PC-3 (cell line): ENCODE measurements around the gene SLC12A8. TPM values are rescaled to one million over a fixed set of nuclear protein-coding genes. Genes with fewer than 3 reads are reported as not detected.

ENCODE experiments used
- ATAC-seq: fragments of 200-7000 bp; cut with Tn5 transposase; 2 replicates; pipeline ENCODE4 v1.9.1; 2020; ENCODE audit warnings: mild to moderate bottlenecking, moderate library complexity
- BruUV-seq: library from RNA; stranded (reverse); fragments of 400-500 nt; replicated peaks from 2 replicates; lab custom pipeline; 2021; lab: Mats Ljungman, UMichigan
- CTCF ChIA-PET: fragments of 300-600 bp; sonication (Branson Sonifier 250); formaldehyde crosslinking; loops from one replicate; lab custom pipeline; 2022; ENCODE audit warnings: antibody characterized with exemption; lab: Charles Lee
- POLR2A ChIA-PET: fragments of 300-600 bp; sonication (Branson Sonifier 250); formaldehyde crosslinking; loops from one replicate; lab custom pipeline; 2022; ENCODE audit warnings: antibody characterized with exemption; ENCODE audit not compliant: unreplicated experiment; lab: Charles Lee
- DNase-seq: peaks from one replicate; pipeline ENCODE4 v3.0.0-alpha.2; 2015
- H2AFZ ChIP-seq: fragments of 300-600 bp; sonication (generic); 2 replicates; pipeline ENCODE4 v1.6.0; 2016; ENCODE audit warnings: antibody characterized with exemption, low read length
- H3F3A ChIP-seq: fragments of 300-600 bp; sonication (generic); one replicate; pipeline ENCODE4 v1.6.0; 2017; ENCODE audit warnings: antibody characterized with exemption, low read length, control low read depth, mild to moderate bottlenecking; ENCODE audit not compliant: unreplicated experiment
- H3K27ac ChIP-seq: fragments of 300-600 bp; sonication (generic); 2 replicates; pipeline ENCODE4 v1.5.1; 2016; ENCODE audit warnings: mild to moderate bottlenecking, low read length
- H3K27me3 ChIP-seq: fragments of 300-600 bp; sonication (generic); 2 replicates; pipeline ENCODE4 v1.6.1; 2016; ENCODE audit warnings: low read length, mixed read lengths
- H3K36me3 ChIP-seq: fragments of 300-600 bp; sonication (generic); 2 replicates; pipeline ENCODE4 v1.6.1; 2016; ENCODE audit warnings: low read depth, mixed run types, low read length, mixed read lengths
- H3K4me1 ChIP-seq: fragments of 300-600 bp; sonication (generic); 2 replicates; pipeline ENCODE4 v1.5.1; 2016; ENCODE audit warnings: low read length; ENCODE audit not compliant: insufficient read depth
- H3K4me2 ChIP-seq: fragments of 300-600 bp; sonication (generic); 2 replicates; pipeline ENCODE4 v1.6.0; 2016; ENCODE audit warnings: low read length
- H3K4me3 ChIP-seq: fragments of 300-600 bp; sonication (generic); 2 replicates; pipeline ENCODE4 v1.5.1; 2016; ENCODE audit warnings: mild to moderate bottlenecking, low read length, mixed read lengths
- H3K79me2 ChIP-seq: fragments of 300-600 bp; sonication (generic); 2 replicates; pipeline ENCODE4 v1.6.1; 2017; ENCODE audit warnings: low read length, mixed read lengths
- H3K9ac ChIP-seq: fragments of 300-600 bp; sonication (generic); 2 replicates; pipeline ENCODE4 v1.6.0; 2016; ENCODE audit warnings: mild to moderate bottlenecking, low read length
- H3K9me2 ChIP-seq: fragments of 300-600 bp; sonication (generic); replicated peaks from 2 replicates; pipeline ENCODE4 v1.6.1; 2016; ENCODE audit warnings: mixed run types, low read length, mixed read lengths
- H3K9me3 ChIP-seq: fragments of 300-600 bp; sonication (generic); 2 replicates; pipeline ENCODE4 v1.6.1; 2016; ENCODE audit warnings: low read length, mixed read lengths
- H4K20me1 ChIP-seq: fragments of 300-600 bp; sonication (generic); 2 replicates; pipeline ENCODE4 v1.6.1; 2016; ENCODE audit warnings: low read length, mixed read lengths
- EZH2 ChIP-seq: fragments of 300-600 bp; sonication (generic); IDR thresholded peaks from one replicate; pipeline ENCODE4 v1.6.1; 2017; ENCODE audit warnings: antibody characterized with exemption, mild to moderate bottlenecking, low read length; ENCODE audit not compliant: unreplicated experiment
- EZH2phosphoT487 ChIP-seq: fragments of 300-600 bp; sonication (generic); IDR thresholded peaks from 2 replicates; pipeline ENCODE4 v1.6.1; 2018; ENCODE audit warnings: mild to moderate bottlenecking, antibody characterized with exemption, low read length, borderline replicate concordance
- intact Hi-C: fragments of 100-400 bp; cut with micrococcal nuclease; formaldehyde crosslinking; loops from 2 replicates; pipeline ENCODE4 v1.9.0; 2023
- total RNA-seq: library from RNA; depleted of rRNA; stranded (reverse); fragments of >200 nt; gene quantifications from 2 replicates; pipeline ENCODE4 v1.2.3, GENCODE V29; 2014
- TF ChIP-seq, protein P1 (sequence below): fragments of 300-600 bp; sonication (generic); conservative IDR thresholded peaks from 2 replicates; pipeline ENCODE4 v1.5.1; 2017; ENCODE audit warnings: antibody characterized with exemption, low read depth, mild to moderate bottlenecking, low read length

The SLC12A8 gene
- total RNA-seq, 1 experiment from 2014 or later = 11.0 TPM

GRCh38 chr3:125245521-125245920 lies 33.0 kb upstream of the SLC12A8 start:
- Histone ChIP-seq H3F3A (no peaks in the 10 kb centered on the region), H3K27ac (no peak overlapping the region), H3K36me3 (no peaks in the 10 kb centered on the region), H2AFZ (no peak overlapping the region), H3K9me2 (no peaks in the 10 kb centered on the region), H3K9ac (no peak overlapping the region), H3K4me2 (no peak overlapping the region), H3K79me2 (no peaks in the 10 kb centered on the region), H3K27me3 (no peaks in the 10 kb centered on the region), H3K4me3 (no peak overlapping the region), H4K20me1 (no peaks in the 10 kb centered on the region), H3K4me1 (no peaks in the 10 kb centered on the region), H3K9me3 (no peaks in the 10 kb centered on the region)
- DNase-seq (no peak), ATAC-seq (no peak)
- intact Hi-C loops = no loop called here
- CTCF ChIA-PET = no interaction called here
- POLR2A ChIA-PET = no interaction called here
- BruUV-seq = no TSS peak
- TF ChIP-seq, protein P1, sequence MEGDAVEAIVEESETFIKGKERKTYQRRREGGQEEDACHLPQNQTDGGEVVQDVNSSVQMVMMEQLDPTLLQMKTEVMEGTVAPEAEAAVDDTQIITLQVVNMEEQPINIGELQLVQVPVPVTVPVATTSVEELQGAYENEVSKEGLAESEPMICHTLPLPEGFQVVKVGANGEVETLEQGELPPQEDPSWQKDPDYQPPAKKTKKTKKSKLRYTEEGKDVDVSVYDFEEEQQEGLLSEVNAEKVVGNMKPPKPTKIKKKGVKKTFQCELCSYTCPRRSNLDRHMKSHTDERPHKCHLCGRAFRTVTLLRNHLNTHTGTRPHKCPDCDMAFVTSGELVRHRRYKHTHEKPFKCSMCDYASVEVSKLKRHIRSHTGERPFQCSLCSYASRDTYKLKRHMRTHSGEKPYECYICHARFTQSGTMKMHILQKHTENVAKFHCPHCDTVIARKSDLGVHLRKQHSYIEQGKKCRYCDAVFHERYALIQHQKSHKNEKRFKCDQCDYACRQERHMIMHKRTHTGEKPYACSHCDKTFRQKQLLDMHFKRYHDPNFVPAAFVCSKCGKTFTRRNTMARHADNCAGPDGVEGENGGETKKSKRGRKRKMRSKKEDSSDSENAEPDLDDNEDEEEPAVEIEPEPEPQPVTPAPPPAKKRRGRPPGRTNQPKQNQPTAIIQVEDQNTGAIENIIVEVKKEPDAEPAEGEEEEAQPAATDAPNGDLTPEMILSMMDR = no peak
- TF ChIP-seq EZH2 (no peak), EZH2phosphoT487 (no peak)

- ChIA-PET POLR2A (no interaction called here), CTCF (interaction anchor here (0.6 kb wide), 1 partner anchor 83 kb away, joined by 3 read pairs; no protein-coding TSS in a partner anchor)
- H4K20me1 ChIP-seq = no peaks in the 10 kb centered on the region
- TF ChIP-seq, protein P1 = no peak
- TF ChIP-seq EZH2 (no peak), EZH2phosphoT487 (no peak)
- H3K9me3 ChIP-seq = no peaks in the 10 kb centered on the region
- DNase-seq (no peak), ATAC-seq (no peak)
- H3K4me2 ChIP-seq = no peak overlapping the region
- no peak overlapping the region for H2AFZ ChIP-seq
- no TSS peak for BruUV-seq
- no peaks in the 10 kb centered on the region for H3F3A ChIP-seq
- no peak overlapping the region for H3K9ac ChIP-seq
- no peak overlapping the region for H3K4me3 ChIP-seq
- H3K27ac ChIP-seq = no peak overlapping the region
- no peaks in the 10 kb centered on the region for H3K27me3 ChIP-seq
- intact Hi-C loops = no loop called here
- H3K79me2 ChIP-seq = no peaks in the 10 kb centered on the region
- H3K36me3 ChIP-seq = no peaks in the 10 kb centered on the region
- H3K9me2 ChIP-seq = no peaks in the 10 kb centered on the region
- no peaks in the 10 kb centered on the region for H3K4me1 ChIP-seq
These were observed 27.9 kb upstream of the SLC12A8 start for GRCh38 chr3:125240496-125240895.

DNA sequence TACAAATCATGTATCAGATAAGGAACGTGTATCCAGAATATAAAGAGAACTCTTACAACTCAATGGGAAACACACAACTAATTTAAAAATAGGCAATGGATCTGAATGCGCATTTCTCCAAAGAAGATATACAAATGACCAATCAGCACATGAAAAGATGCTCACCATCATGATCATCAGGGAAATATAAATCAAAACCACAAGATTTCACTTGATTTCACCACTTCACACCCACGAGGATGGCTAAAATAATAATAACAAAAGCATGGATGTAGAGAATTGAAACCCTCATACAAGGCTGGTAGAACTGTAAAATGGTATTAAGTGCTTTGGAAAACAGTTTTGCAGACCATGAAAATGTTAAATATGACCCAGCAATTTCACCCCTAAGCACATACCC lies 26.7 kb upstream of the SLC12A8 start:
- Histone ChIP-seq H3K79me2 (no peaks in the 10 kb centered on the region), H3K4me1 (no peaks in the 10 kb centered on the region), H3K27ac (no peak overlapping the region), H4K20me1 (no peaks in the 10 kb centered on the region), H3K4me2 (no peak overlapping the region), H3K9ac (no peak overlapping the region), H3K27me3 (no peaks in the 10 kb centered on the region), H3K9me3 (no peaks in the 10 kb centered on the region), H3K9me2 (no peaks in the 10 kb centered on the region), H3F3A (no peaks in the 10 kb centered on the region), H3K4me3 (no peak overlapping the region), H2AFZ (no peak overlapping the region), H3K36me3 (no peaks in the 10 kb centered on the region)
- TF ChIP-seq EZH2 (no peak), EZH2phosphoT487 (no peak)
- TF ChIP-seq, protein P1 = no peak
- ChIA-PET POLR2A (no interaction called here), CTCF (no interaction called here)
- BruUV-seq = no TSS peak
- ATAC-seq = no peak
- intact Hi-C loops = no loop called here
- no peak for DNase-seq
